NCI-H2196 treated with DMSO at 0.1 percent for 48 hours (cell line): ENCODE data around the gene LRMDA.

Experiments
- DNase-seq: peaks from one replicate; lab custom pipeline; 2025; ENCODE audit not compliant: unreplicated experiment; lab: John Stamatoyannopoulos, UW

Gene LRMDA

DNA sequence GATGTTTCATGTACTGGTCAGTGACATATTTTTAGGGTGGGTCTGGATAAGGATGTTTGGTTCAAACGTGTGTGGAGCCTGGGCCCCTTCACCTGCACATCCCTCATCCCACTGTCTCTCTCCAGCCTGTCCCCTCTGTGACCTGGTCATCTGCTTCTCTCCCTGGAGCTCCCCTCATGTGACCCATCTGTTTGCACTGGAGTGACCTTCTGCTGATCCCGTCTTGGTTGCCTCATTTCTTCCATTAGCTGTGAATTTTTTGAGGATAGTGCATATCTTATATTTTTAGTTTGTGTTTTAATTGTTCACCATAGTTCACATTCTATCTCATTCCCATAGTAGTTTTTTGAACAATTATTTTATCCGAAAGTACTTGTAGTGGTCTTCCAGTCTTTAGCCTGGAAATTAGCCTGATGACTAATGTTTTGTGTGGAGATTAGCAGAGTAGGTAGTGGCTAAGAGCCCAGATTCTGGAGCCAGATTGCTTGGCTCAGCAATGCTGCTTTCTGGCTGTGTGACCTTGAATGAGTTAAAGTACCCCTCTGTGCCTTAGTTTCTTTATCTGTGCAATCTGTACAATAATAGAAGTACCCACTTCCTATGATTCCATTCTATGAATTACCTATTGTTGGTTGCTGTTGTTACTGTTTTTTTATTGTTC, 224.5 kb downstream of the LRMDA start:
- no peak for DNase-seq

DNA sequence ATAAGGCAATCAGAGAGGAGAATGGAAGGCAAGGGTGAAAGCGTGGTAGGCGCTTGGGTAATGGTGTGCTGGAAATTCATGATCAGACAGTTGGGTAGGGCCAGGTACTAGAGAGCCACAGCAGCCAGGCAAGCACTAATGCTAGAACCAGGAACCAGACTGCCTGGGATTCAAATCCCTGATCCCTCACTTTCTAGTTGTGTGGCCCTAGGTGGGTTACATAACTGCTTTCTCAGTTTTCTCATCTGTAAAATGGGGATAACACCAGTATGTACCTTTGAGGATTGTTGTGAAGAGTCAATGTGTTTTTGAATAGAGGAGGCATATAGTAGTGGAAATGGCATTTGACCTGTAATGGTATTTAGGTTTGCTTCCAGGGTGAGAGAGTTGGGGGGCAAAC, 225.9 kb downstream of the LRMDA start:
- no peak for DNase-seq

DNA sequence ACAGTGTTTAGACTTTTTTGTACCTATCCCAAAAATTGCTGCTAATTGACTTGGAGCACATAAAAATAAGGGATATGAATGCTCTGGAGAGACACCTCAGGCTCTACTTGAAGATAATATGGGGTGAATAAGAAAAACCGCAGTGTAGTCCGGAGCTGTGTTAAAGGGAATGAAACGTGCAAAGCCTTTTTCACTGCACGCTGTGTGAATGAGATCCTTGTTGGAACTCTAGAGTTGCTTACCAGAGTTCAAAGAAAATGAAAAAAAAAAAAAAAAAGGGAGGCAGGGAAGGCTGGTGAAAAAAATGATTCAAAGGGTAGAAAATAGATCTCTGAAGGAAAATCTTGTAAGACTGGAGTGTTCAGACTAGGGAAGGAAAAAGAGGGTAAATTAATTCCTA, 226.6 kb downstream of the LRMDA start:
- DNase-seq, result no peak

DNA sequence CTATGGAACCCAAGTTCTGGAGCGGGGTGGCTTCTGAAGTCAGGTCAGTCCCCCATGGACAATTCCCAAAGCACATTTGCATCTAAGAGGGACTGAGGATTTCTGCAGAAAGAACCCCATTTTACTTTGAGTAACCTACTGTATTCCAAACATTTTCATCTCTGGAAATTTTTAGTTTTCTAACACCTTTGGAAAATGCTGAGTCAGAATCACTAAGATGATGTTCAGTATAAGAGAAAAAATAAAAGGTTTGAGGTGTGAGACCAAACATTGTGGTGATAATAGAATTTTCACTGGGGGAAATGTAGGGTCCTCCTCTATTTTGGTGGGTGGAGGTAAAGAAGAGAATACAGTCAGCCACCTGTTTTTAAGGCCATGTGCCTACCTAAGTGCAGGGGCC, 227.1 kb downstream of the LRMDA start:
- DNase-seq, result no peak

DNA sequence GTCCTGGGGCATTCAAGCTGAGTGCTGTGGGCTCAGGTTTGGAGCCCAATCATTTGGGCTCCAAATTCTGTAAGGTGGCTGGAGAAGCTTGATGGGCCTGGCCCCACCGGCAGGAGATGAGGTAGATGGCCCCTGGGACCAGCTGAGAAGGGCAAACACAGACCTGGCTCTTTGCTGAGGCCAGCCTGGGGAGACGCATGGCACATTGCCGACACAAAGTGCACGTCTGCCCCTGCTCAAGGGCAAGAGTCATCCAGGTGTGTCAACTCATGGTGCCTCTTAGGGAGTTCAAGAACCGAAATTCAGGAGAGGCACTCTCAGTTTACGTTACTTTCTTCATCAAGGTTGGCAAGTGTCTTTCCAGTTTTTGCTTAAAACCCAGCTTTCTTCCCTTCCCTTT, 227.5 kb downstream of the LRMDA start:
- no peak for DNase-seq

GRCh38 chr10:75660823-75661222, 229.4 kb downstream of the LRMDA start:
- DNase-seq, result no peak

DNA sequence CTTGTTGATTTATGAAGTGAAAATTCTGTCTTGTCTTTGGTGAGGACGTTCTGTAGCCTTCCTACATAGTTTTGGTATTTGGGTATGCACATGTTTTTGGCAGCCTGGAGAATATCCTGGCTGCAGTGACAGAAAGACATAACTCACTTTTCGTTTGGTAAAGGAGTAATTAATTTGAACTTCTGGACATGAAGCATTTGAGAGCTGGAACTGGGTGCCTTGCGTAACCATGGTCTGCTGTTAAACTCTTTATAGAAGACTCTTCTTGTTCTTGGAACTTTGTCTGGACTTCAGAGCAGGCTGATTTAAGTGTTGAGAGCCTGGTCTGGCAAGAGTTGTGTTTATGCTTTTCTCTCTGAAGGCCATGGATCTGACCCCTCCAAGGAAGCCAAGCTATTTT, 231.3 kb downstream of the LRMDA start:
- no peak for DNase-seq

- no peak for DNase-seq
These were observed 232.7 kb downstream of the LRMDA start for GRCh38 chr10:75663947-75664664.

DNA sequence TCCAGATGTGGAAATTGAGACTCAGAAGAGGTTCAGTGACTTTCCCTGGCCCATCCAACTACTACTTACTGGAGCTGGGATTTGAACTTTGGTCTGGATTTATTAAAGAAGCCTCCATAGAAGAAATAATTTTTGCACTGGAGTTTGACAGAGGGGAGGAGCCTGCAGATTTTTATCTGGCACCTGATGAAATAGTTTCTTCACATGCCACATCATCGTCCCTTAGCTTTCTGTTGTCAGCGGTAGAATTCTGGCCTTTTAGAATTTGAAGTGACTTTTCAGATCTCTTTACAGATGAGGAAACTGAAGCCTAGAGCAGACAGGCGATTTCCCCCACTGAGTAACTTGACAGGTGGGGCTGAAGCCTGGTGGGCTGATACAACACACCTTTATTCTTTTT, 233.5 kb downstream of the LRMDA start:
- DNase-seq, result no peak

DNA sequence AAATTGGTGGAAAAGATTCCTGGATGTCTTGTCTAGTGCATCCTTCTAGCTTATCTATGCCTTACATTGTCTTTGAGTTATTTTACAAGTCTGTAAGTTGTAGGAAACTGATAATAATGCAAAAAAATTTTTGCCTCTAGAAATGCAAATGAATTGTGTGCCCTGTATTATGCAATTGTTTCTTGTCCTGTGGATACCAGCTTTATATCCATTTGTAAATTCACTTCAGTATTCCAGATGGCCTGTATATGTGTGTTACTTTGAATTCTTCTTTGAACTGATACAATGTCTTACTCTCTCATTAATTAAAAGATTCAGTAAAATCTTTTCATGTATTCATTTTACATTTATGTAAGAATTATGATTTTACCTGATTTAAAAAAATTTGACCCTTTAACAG, 234.3 kb downstream of the LRMDA start:
- DNase-seq, result no peak

DNA sequence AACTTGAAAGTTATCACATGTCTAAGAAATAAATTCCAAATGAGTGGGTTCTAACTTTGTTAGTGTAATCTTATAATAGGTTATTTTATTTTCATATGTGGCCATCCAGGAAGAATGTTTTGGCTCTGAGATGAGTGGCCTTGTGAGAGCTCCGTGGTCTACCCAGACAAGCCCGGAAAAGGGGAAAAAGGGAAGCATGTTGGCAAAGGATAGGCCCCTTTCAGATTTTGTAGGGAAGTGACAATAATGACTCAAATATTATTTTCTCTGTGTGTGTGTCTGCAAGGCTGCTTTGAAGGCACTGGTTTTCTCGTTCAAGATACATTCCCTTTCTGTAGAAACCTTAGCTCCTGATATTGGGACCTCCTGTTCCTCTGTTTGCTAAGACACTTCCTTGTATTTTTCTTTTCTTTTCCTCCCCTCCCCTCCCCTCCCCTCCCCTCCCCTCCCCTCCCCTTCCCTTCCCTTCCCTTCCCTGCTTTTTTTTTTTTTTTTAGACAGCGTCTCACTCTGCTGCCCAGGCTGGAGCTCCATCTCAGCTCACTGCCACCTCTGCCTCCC, 240.8 kb downstream of the LRMDA start:
- no peak for DNase-seq

GRCh38 chr10:75672842-75673241, 241.4 kb downstream of the LRMDA start:
- DNase-seq, result no peak

GRCh38 chr10:75677541-75677940, 246.1 kb downstream of the LRMDA start:
- DNase-seq, result no peak

DNA sequence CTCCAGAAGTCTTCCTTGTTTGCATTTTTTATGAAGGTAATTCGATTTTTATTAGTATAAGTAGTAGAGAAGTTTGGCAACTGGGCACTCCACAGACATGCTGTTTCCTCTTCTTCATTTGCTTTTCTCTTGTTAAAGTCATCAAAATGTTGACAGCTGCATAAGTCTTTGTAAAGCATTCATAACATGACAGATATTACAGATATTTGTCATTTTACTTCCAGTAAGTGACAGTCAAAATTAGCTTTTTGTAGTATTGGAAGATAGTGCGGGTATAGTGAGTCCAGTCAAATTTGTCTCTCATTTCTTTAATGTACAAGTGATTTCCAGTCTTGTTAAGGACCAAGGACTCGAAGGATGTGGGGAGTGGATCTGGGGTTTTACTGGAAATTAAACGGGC, 247.1 kb downstream of the LRMDA start:
- DNase-seq, result no peak

- DNase-seq, result no peak
These were observed 248.1 kb downstream of the LRMDA start for GRCh38 chr10:75679536-75679935.

GRCh38 chr10:75681334-75681733, 249.9 kb downstream of the LRMDA start:
- DNase-seq, result no peak

DNA sequence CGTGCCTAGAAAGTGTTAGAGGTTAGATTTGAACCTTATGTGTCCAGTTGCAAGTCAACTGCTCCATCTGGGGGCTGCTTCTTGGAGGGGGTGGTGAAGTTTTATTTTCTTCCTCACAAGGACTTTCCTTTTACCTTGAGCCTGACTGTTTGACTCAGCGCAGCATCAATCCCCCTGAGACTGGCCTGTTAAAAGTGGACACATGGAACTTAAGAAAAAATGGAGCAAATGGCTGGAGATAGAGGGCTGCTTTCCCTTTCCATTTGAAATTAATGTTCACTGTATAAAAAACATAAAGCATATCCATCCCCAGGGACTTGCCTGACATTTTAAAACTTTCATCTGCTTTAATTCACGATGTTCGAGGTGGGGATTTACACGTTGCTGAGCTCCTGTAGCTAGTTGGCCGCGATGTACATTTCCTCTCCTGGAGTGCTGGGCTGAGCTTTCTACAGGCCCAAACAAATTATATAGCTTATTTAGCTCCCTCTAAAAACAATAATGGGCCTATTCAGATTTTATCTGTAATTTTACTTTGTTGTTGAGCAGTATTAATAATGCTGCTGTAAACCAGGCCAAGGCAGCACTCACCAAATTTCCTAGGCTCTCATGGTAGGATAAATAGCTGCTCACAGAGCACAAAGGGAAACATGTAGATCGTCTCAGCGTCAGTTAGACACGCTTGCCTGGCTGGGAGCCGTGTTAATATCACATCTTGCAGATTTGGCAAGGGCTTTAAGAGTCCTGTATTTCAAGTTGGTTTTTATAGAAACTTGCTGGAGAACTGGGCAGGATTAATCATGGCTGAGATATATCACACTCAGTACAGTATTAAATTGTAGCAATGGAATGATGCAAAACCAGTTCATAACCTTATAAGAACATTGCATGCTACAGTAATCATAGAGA, 251.5 kb downstream of the LRMDA start:
- DNase-seq, result no peak

DNA sequence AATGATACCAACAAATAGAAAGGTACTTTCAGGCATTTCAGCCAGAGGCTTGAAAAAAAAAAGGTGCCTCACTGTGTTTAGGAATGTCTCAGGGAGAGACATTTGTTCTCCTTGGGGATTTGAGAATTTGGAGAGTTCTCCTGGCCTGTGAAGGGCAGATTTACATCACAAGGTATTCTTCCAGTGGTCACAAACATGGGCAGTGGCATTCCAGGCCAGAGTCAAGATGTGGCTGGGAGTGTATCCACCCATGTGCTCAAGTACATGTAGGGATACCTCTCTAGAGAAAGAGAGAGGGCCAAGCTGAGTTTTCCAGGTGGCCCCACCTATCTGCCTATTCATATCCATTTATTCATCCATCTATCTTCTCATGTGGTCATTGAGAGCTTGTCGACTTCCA, 253.8 kb downstream of the LRMDA start:
- no peak for DNase-seq

DNA sequence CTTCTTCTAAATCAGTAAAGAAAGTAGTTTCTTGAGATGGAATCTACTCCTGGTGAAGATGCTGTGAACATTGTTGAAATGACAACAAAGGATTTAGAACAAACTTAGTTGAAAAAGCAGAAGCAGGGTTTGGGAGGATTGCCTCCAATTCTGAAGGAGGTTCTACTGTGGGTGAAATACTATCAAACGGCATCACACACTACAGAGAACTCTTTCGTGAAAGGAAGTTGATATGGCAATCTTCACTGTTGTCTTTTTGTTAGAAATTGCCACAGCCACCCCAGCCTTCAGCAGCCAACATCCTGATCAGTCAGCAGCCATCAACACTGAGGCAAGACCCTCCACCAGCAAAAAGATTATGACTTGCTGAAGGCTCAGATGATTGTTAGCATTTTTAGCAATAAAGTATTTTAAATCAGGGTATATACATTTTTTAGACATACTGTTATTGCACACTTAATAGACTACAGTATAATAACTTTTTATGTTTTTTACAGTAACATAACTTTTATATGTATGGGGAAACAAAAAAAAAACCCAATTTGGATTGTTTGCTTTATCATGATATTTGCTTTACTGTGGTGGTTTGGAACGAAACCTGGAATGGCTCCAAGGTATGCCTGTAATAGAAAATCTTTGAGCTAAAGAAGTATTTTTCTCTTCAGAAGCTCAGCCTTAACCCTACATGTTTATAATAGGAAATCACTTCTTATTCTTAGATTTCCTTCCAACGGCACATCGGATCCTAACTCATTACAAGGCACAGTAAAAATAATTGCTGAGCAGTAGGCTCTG, 257.3 kb downstream of the LRMDA start:
- DNase-seq, result no peak

DNA sequence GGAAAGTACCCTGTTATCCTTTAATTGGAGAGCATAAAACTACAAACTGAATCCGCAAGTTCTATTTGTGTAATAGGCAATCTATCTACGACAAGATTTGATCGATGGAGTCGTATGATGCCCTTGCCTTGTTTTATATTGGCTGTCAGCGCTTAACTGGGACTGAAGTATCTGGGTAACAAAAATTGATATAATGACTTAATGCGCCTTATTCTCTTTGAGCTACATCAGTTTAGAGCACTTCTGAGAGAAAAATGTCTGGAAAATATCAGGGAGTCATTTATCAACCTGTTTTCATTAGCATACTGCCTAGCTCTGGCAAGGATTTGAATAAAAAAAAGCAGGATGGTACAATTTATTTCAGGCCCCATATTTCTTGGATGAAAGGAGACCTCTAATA, 262.1 kb downstream of the LRMDA start:
- no peak for DNase-seq

- DNase-seq, result no peak
These were observed 262.8 kb downstream of the LRMDA start for GRCh38 chr10:75694269-75694668.
